Measurements from ENCODE around the gene UQCC2.

Gene UQCC2

DNA sequence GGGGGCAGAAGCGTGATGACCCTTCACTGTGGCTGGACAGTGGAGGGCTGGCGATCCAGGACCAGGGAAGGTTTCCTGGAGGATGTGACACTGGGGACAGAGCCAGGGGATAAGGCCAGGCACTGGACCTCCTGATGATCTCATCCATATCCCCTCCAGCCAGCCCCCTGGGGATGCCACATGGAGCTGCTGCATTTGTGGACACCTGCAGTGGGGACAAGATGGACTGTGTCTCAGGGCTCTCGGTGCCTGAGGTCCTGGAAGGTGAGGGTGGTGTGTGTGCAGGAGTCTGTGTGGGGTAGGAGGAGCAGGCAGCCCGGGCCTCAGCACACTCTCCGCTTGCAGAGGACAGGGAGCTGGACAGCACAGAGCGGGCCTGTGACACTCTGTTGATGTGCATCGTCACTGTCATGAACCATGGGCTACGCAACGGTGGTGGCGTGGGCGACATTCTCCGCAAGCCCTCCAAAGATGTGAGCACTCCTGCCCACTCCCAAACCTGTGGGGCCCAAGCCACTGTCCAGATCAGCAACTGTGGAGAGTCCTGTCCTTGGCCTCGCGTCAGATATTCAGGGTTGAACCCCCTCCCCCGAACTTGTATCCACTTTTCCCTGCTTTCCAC lies 19.9 kb downstream of the UQCC2 start:
- TF ChIP-seq POLR2A (IDR thresholded peaks at IDR 0.05; ENCODE audit: low read length) (no peak), GATA1 (IDR thresholded peaks at IDR 0.05; ENCODE audit: low read depth, low read length) (no peak)
- DNase-seq, result no peak

DNA sequence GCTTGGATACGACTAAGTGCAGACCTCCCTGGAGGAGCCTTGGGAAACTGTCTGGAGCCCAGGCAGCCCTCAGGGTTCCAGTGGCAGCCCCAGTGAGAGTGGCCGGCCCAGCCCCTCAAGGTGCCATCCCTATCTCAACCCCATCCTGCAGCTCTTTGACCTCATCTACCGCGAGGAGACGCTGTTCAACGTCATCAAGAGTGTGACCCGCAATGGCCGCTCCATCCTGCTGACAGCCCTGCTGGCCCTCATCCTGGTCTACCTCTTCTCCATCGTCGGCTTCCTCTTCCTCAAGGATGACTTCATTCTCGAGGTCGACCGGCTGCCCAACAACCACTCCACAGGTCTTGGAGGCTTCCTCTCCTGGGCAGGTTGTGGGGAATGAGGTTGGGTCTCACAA lies 20.7 kb downstream of the UQCC2 start:
- TF ChIP-seq GATA1 (IDR thresholded peaks at IDR 0.05; ENCODE audit: low read depth, low read length) (no peak), POLR2A (IDR thresholded peaks at IDR 0.05; ENCODE audit: low read length) (no peak)
- DNase-seq, result no peak

DNA sequence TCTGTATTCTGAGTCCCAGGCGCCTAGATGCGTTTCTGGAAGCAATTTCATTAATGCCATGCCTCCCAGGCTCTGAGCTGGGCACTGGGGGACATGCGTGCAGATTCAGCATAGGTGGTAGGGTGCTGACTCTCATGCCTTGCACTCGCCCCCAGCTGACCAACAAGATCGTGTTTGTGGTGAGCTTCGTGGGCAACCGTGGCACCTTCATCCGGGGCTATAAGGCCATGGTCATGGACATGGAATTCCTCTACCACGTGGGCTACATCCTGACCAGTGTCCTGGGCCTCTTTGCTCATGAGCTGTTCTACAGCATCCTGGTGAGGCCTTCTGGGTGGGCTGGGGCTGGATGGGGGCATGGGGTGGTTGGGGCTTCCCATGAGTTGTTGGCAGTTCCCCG lies 21.6 kb downstream of the UQCC2 start:
- TF ChIP-seq POLR2A (IDR thresholded peaks at IDR 0.05; ENCODE audit: low read length), result no peak
- DNase-seq, result no peak

GRCh38 chr6:33689148-33689494 lies 22.4 kb downstream of the UQCC2 start:
- no peak for TF ChIP-seq GATA1 (IDR thresholded peaks at IDR 0.05; ENCODE audit: low read depth, low read length)
- no peak for TF ChIP-seq POLR2A (IDR thresholded peaks at IDR 0.05; ENCODE audit: low read length)
- no peak for DNase-seq

- DNase-seq, result no peak
- TF ChIP-seq POLR2A (IDR thresholded peaks at IDR 0.05; ENCODE audit: low read length), result no peak
- no peak for TF ChIP-seq GATA1 (IDR thresholded peaks at IDR 0.05; ENCODE audit: low read depth, low read length)
These were observed 22.9 kb downstream of the UQCC2 start for GRCh38 chr6:33688451-33689147.

DNA sequence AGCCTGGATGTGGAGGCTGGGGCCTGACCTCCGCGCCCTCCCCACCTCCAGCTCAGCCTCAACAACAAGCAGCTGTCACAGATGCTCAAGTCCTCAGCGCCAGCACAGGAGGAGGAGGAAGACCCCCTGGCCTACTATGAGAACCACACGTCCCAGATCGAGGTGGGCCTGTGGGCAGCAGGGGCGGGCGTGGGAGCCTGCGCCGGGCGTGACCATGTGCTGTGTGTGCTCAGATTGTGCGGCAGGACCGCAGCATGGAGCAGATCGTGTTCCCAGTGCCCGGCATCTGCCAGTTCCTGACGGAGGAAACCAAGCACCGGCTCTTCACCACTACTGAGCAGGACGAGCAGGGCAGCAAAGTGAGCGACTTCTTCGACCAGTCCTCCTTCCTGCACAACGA lies 23.5 kb downstream of the UQCC2 start:
- TF ChIP-seq GATA1 (IDR thresholded peaks at IDR 0.05; ENCODE audit: low read depth, low read length) (no peak), POLR2A (IDR thresholded peaks at IDR 0.05; ENCODE audit: low read length) (no peak)

DNA sequence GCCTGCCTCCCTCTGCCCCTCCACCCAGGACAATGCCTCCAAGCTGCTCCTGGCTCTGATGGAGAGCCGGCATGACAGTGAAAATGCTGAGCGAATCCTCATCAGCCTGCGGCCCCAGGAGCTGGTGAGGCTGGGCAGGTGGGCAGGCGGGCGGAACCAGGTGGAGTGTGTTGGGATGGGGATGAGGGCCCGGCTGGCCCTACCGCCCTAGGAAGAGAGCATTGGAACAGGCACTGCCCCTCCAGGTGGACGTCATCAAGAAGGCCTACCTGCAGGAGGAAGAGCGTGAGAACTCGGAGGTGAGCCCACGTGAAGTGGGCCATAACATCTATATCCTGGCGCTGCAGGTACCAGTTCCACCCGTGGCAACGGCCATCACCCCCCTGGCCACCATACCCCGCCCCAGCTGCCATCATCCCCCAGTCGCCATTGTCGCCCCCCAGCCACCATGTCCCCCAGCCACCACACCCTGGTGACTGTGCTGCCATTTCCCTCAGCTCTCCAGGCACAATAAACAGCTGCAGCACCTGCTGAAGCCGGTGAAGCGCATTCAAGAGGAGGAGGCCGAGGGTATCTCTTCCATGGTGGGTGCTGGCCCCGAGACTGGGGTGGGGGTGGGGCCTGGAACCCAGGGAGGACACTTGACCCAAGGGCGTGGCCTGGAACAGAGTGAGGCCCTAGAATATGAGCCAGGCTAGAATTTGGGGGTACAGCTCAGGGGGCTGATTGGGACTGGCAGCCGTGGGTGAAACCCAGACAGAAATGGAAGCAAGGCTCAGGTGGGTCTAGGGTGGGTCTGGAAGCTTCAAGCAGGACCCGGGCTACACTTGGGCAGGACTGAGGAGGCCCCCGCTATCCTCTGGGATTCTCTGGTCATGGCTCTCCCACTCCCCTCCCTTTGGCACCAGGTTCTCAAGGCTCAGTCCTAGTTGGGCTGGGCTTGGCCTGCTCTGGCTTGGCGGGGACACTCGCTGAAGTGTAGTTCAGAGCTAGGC lies 24.2 kb downstream of the UQCC2 start:
- TF ChIP-seq GATA1 (IDR thresholded peaks at IDR 0.05; ENCODE audit: low read depth, low read length), result no peak
- TF ChIP-seq POLR2A (IDR thresholded peaks at IDR 0.05; ENCODE audit: low read length), result no peak
- DNase-seq, result no peak

More for the DNA sequence above, 23.5 kb downstream of the UQCC2 start:
- DNase-seq, result no peak

DNA sequence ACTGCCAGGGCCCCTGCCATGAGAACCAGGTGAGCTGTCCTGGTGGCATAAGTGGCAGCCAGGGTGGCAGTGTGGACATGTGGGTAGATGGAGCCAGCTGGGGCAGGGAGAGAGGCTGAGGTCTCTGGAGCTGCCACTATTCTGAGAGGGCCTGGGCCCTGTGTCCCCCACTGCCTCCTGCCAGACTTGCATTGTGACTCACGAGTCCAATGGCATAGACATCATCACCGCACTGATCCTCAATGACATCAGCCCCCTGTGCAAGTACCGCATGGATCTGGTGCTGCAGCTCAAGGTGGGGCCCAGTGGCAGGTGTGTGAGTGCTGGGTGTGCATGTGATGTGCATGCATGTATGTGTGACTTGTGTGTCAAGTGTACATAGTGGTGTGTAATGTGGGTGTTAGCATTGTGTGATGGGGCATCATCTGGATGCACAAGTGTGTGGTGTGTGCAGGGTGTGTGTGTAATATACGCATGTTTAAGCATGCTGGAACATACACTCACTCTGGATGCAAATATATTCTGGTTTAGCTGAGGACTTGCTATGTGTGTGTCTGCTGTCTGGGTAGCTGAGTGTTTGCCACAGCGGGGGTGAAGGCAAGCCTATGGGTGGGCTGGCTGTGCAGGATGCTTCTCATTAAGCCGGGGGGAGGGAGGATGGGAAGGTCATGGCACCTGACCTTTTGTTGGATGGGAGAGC lies 25.1 kb downstream of the UQCC2 start:
- TF ChIP-seq GATA1 (IDR thresholded peaks at IDR 0.05; ENCODE audit: low read depth, low read length) (no peak), POLR2A (IDR thresholded peaks at IDR 0.05; ENCODE audit: low read length) (no peak)
- DNase-seq, result no peak

DNA sequence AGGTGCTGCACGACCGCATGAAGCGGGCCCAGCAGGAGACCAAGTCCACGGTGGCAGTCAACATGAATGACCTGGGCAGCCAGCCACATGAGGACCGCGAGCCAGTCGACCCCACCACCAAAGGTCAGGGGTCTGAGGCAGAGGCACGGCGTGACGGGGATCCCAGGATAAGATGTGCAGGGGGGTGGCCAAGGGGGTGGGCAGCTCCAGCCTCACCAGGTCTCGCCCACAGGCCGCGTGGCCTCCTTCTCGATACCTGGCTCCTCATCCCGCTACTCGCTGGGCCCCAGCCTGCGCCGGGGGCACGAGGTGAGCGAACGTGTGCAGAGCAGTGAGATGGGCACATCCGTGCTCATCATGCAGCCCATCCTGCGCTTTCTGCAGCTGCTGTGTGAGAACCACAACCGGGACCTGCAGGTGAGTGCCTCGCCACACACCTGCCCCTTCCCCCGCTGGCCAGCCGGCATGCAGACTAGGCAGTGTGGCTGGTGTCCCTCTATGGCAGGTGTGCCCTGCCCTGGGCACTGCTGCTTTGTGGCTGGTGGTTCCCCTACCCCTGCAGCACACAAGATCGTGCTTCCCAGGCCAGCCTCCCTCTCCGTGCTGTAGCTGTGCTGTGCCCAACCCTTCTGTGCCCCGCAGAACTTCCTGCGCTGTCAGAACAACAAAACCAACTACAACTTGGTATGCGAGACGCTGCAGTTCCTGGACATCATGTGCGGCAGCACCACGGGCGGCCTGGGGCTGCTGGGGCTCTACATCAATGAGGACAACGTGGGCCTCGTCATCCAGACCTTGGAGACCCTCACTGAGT lies 25.9 kb downstream of the UQCC2 start:
- no peak for DNase-seq
- TF ChIP-seq POLR2A (IDR thresholded peaks at IDR 0.05; ENCODE audit: low read length) (no peak), GATA1 (IDR thresholded peaks at IDR 0.05; ENCODE audit: low read depth, low read length) (no peak)

DNA sequence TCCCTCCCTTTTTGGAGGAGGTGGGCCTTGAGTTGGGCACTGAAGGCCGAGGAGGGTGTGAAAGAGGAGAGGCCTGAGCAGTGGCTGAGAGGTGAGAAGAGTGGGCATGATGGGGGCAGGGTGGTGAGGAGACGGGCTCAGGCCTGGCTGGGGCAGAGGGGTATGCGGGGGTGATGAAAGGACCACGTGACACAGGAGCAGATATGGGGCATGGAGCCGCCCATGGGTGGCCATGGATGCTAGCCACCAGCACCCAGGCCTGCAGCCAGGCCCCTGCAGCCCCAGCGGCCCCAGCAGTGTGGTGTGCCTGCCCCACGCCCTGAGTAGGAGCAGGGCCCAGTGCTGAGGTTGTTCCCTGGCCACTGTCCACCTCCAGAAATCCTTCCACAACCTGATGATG lies 26.5 kb downstream of the UQCC2 start:
- DNase-seq, result no peak
- no peak for TF ChIP-seq POLR2A (IDR thresholded peaks at IDR 0.05; ENCODE audit: low read length)
- no peak for TF ChIP-seq GATA1 (IDR thresholded peaks at IDR 0.05; ENCODE audit: low read depth, low read length)

GRCh38 chr6:33684428-33684896 lies 27.0 kb downstream of the UQCC2 start:
- no peak for DNase-seq
- TF ChIP-seq GATA1 (IDR thresholded peaks at IDR 0.05; ENCODE audit: low read depth, low read length) (no peak), POLR2A (IDR thresholded peaks at IDR 0.05; ENCODE audit: low read length) (no peak)

GRCh38 chr6:33683576-33684427 lies 27.7 kb downstream of the UQCC2 start:
- TF ChIP-seq POLR2A (IDR thresholded peaks at IDR 0.05; ENCODE audit: low read length) (no peak), GATA1 (IDR thresholded peaks at IDR 0.05; ENCODE audit: low read depth, low read length) (no peak)
- DNase-seq, result no peak

All from erythroblast (primary cell).